Measurements from ENCODE around the gene OR2T11. TPM values are rescaled to one million over a fixed set of nuclear protein-coding genes. Genes with fewer than 3 reads are reported as not detected.

OR2T11 gene
- total RNA-seq, 1 donor from 2014 or later: 2.8 TPM

GRCh38 chr1:248611883-248612414 lies 22.9 kb downstream of the OR2T11 start:
- Histone ChIP-seq H3K36me3 (no peaks in the 10 kb centered on the region), H3K4me3 (no peak overlapping the region), H3K9me3 (no peaks in the 10 kb centered on the region), H3K4me1 (no peaks in the 10 kb centered on the region), H3K27me3 (no peaks in the 10 kb centered on the region), H3K27ac (no peak overlapping the region)
- no peak for DNase-seq (ENCODE audit: low spot score in 2 of 2)
- TF ChIP-seq CTCF (IDR thresholded peaks at IDR 0.05): no peak
- intact Hi-C loops (cut with DNase I): no loop called here

- Histone ChIP-seq H3K27me3 (no peaks in the 10 kb centered on the region), H3K4me1 (no peaks in the 10 kb centered on the region), H3K9me3 (no peaks in the 10 kb centered on the region), H3K36me3 (no peaks in the 10 kb centered on the region), H3K4me3 (no peak overlapping the region), H3K27ac (no peak overlapping the region)
- TF ChIP-seq CTCF (IDR thresholded peaks at IDR 0.05): no peak
- no peak for DNase-seq (ENCODE audit: low spot score in 2 of 2)
- intact Hi-C loops (cut with DNase I): no loop called here
Measured at GRCh38 chr1:248610301-248610700, 24.6 kb downstream of the OR2T11 start.

- no peak for DNase-seq (ENCODE audit: low spot score in 2 of 2)
- Histone ChIP-seq H3K4me1 (no peaks in the 10 kb centered on the region), H3K9me3 (no peaks in the 10 kb centered on the region), H3K4me3 (no peak overlapping the region), H3K27me3 (no peaks in the 10 kb centered on the region), H3K27ac (no peak overlapping the region), H3K36me3 (no peaks in the 10 kb centered on the region)
- intact Hi-C loops (cut with DNase I): no loop called here
- no peak for TF ChIP-seq CTCF (IDR thresholded peaks at IDR 0.05)
Measured at GRCh38 chr1:248599396-248599795, 35.5 kb downstream of the OR2T11 start.

- Histone ChIP-seq H3K27me3 (no peaks in the 10 kb centered on the region), H3K9me3 (no peaks in the 10 kb centered on the region), H3K4me1 (no peaks in the 10 kb centered on the region), H3K36me3 (no peaks in the 10 kb centered on the region), H3K27ac (no peak within 1 kb of the TSS), H3K4me3 (no peak within 1 kb of the TSS)
- no peak for DNase-seq (ENCODE audit: low spot score in 2 of 2)
- no peak for TF ChIP-seq CTCF (IDR thresholded peaks at IDR 0.05)
- intact Hi-C loops (cut with DNase I): no loop called here
Measured at GRCh38 chr1:248597589-248597988, 37.3 kb downstream of the OR2T11 start, which contains the start of gene OR2T10. Gene OR2T10, minus strand, starts transcription at chr1:248597700. Its CDS starts 3,932 bp downstream, at chr1:248593768.

GRCh38 chr1:248596615-248597014 lies 38.3 kb downstream of the OR2T11 start:
- no peak for TF ChIP-seq CTCF (IDR thresholded peaks at IDR 0.05)

GRCh38 chr1:248593226-248593625 lies 41.7 kb downstream of the OR2T11 start:
- no peak for DNase-seq (ENCODE audit: low spot score in 2 of 2)
- intact Hi-C loops (cut with DNase I): no loop called here
- H3K27me3 ChIP-seq: no peaks in the 10 kb centered on the region
- H3K36me3 ChIP-seq: no peaks in the 10 kb centered on the region
- no peak for TF ChIP-seq CTCF (IDR thresholded peaks at IDR 0.05)
- no peak overlapping the region for H3K27ac ChIP-seq
- no peak overlapping the region for H3K4me3 ChIP-seq
- H3K9me3 ChIP-seq: no peaks in the 10 kb centered on the region
- H3K4me1 ChIP-seq: no peaks in the 10 kb centered on the region

More at GRCh38 chr1:248596615-248597014, 38.3 kb downstream of the OR2T11 start:
- H3K4me3 ChIP-seq: no peak overlapping the region
- DNase-seq (ENCODE audit: low spot score in 2 of 2): no peak
- intact Hi-C loops (cut with DNase I): no loop called here
- no peak overlapping the region for H3K27ac ChIP-seq
- no peaks in the 10 kb centered on the region for H3K9me3 ChIP-seq
- no peaks in the 10 kb centered on the region for H3K36me3 ChIP-seq
- no peaks in the 10 kb centered on the region for H3K4me1 ChIP-seq
- H3K27me3 ChIP-seq: no peaks in the 10 kb centered on the region

All from ascending aorta (tissue), 2 donors.